K562 (cell line): ENCODE measurements around the gene ZNF689. TPM values are rescaled to one million over a fixed set of nuclear protein-coding genes. Genes with fewer than 3 reads are reported as not detected.

Experiments
- CXXC5 ChIP-seq: fragments of 250-450 bp; sonication (Bioruptor Pico); IDR thresholded peaks from 2 replicates; pipeline ENCODE4 v1.8.0; 2022; ENCODE audit warnings: inconsistent platforms, mild to moderate bottlenecking, moderate library complexity
- DDX20 ChIP-seq: fragments of 450-650 bp; IDR thresholded peaks from 2 replicates; pipeline ENCODE4 v1.6.1; 2016; ENCODE audit warnings: missing genetic modification characterization, low read depth, mild to moderate bottlenecking, missing compliant biosample characterization, moderate library complexity
- MTA2 ChIP-seq: fragments of 450-650 bp; IDR thresholded peaks from 2 replicates; pipeline ENCODE4 v1.6.1; 2016; ENCODE audit warnings: low read depth
- NRF1 ChIP-seq, 2 experiments: fragments of 450-650 bp; IDR thresholded peaks in 1 of 2; conservative IDR thresholded peaks in 1 of 2; 2 replicates each; pipeline ENCODE4 v1.6.1; 2014; ENCODE audit warnings: mild to moderate bottlenecking in 2 of 2
- SRSF7 ChIP-seq: fragments of 200-400 bp; formaldehyde crosslinking; optimal IDR thresholded peaks from 2 replicates; pipeline ENCODE3; 2017; ENCODE audit warnings: mild to moderate bottlenecking, low read depth, low read length
- ZNF347 ChIP-seq: fragments of 450-650 bp; formaldehyde crosslinking; IDR thresholded peaks from 2 replicates; pipeline ENCODE4 v1.4.0; 2020; ENCODE audit warnings: low read depth, mild to moderate bottlenecking, moderate library complexity
- polyA plus RNA-seq, 8 experiments: library from polyadenylated mRNA; depleted of rRNA in 4 of 8; stranded (reverse) in 5 of 8; unstranded in 3 of 8; fragments of >200 nt; fragmentation: Nextera tagmentation in 2 of 8; fragmentation: Illumina TruSeq in 1 of 8; extraction: Ambion mirVana in 2 of 8; extraction: Trizol in 1 of 8; gene quantifications; 2 replicates each; pipeline versions ENCODE4 v1.2.1 to v1.2.3, GENCODE V29; 2011 to 2014; ENCODE audit warnings: inconsistent platforms in 1 of 8, missing spikeins in 1 of 8
- total RNA-seq, 7 experiments: library from RNA; depleted of rRNA in 6 of 7; stranded (reverse); fragments of >200 nt in 6 of 7; fragmentation: Illumina TruSeq in 2 of 7; extraction: Trizol in 2 of 7; gene quantifications; 2 replicates each; pipeline versions ENCODE4 v1.2.1 to v1.2.3, GENCODE V29; 2011 to 2021; ENCODE audit warnings: low replicate concordance in 1 of 7
- TF ChIP-seq, protein P1 (sequence below): fragments of 450-650 bp; IDR thresholded peaks from 2 replicates; pipeline ENCODE4 v1.6.1; 2016; ENCODE audit warnings: missing biosample characterization, missing genetic modification characterization
- TF ChIP-seq, protein P2 (sequence below), 2 experiments: fragments of 450-650 bp in 1 of 2; sonication (generic) in 1 of 2; formaldehyde crosslinking in 1 of 2; IDR thresholded peaks in 1 of 2; conservative IDR thresholded peaks in 1 of 2; 2 replicates each; pipeline versions ENCODE4 v1.6.1 to v1.8.1; 2016 to 2023; ENCODE audit warnings: mild to moderate bottlenecking in 2 of 2, moderate library complexity in 2 of 2, inconsistent platforms in 1 of 2, missing genetic modification reagents in 1 of 2
- TF ChIP-seq, protein P3 (sequence below): fragments of 250-450 bp; sonication (Bioruptor Pico); IDR thresholded peaks from 2 replicates; pipeline ENCODE4 v1.8.0; 2022; ENCODE audit warnings: moderate library complexity, mild to moderate bottlenecking, inconsistent platforms
- TF ChIP-seq, protein P4 (sequence below), 2 experiments: fragments of 450-650 bp; IDR thresholded peaks; 2 replicates each; pipeline ENCODE4 v1.6.1; 2018; ENCODE audit warnings: mild to moderate bottlenecking in 2 of 2, low read depth in 1 of 2; ENCODE audit not compliant: partially characterized antibody in 2 of 2
- TF ChIP-seq, protein P5 (sequence below), 2 experiments: fragments of 450-650 bp; formaldehyde crosslinking in 1 of 2; IDR thresholded peaks; 2 replicates each; pipeline versions ENCODE4 v1.4.0 to v1.6.1; 2014 to 2020; ENCODE audit warnings: mild to moderate bottlenecking in 2 of 2, borderline replicate concordance in 1 of 2, low read depth in 1 of 2

The ZNF689 gene
- total and polyA plus RNA-seq, 9 of the 15 experiments (the other 6 are each of a cell fraction or from before 2014, with no cell fraction given): 5.4 to 15.4 (median 10.8) TPM

DNA sequence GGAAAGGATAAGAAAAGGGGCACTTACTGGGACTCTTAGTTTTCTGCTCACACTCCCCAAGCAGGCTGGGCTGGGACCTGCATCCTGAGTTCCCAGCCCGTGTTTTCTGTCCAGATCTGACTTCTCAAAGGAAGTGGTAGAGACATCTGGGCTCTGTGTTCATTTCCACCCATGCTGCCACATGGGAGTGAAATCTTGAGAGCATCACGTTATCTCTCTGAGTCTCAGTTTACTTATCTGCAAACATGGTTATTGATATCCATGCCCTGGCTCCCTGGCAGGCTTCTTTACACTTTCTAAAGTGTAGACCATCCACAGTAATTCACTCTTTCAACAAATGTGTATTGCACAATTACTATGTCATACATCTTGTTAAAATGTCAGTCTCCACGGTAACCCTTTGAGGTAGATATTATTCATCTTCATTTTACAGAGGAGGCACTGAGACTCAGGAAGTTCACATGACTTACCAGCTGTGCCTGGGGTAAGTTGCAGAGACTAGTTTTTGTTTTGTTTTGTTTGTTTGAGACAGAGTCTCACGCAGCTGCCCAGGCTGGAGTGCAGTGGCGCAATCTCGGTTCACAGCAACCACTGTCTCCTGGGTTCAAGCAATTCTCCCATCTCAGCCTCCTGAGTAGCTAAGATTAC is 42.1 kb downstream of the ZNF689 start (continued):
- TF ChIP-seq CXXC5 (CRISPR knock-in tag): no peak
- no peak for TF ChIP-seq ZNF347
- TF ChIP-seq DDX20 (tag): no peak
- no peak for TF ChIP-seq SRSF7
- TF ChIP-seq NRF1 (conservative IDR thresholded peaks at IDR 0.05 in 1 of 2, IDR thresholded peaks at IDR 0.05 in 1 of 2): no peak
- TF ChIP-seq, protein P1, sequence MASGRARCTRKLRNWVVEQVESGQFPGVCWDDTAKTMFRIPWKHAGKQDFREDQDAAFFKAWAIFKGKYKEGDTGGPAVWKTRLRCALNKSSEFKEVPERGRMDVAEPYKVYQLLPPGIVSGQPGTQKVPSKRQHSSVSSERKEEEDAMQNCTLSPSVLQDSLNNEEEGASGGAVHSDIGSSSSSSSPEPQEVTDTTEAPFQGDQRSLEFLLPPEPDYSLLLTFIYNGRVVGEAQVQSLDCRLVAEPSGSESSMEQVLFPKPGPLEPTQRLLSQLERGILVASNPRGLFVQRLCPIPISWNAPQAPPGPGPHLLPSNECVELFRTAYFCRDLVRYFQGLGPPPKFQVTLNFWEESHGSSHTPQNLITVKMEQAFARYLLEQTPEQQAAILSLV (tag): peak; percentile 55
- TF ChIP-seq, protein P2, sequence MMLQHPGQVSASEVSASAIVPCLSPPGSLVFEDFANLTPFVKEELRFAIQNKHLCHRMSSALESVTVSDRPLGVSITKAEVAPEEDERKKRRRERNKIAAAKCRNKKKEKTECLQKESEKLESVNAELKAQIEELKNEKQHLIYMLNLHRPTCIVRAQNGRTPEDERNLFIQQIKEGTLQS (IDR thresholded peaks at IDR 0.05): 0 out of 2 replicates have a peak, but pooled peaks have one; percentile 17
- TF ChIP-seq, protein P2 (CRISPR knock-in tag; conservative IDR thresholded peaks at IDR 0.05): no peak
- TF ChIP-seq, protein P3, sequence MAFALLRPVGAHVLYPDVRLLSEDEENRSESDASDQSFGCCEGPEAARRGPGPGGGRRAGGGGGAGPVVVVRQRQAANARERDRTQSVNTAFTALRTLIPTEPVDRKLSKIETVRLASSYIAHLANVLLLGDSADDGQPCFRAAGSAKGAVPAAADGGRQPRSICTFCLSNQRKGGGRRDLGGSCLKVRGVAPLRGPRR (CRISPR knock-in tag): no peak
- TF ChIP-seq, protein P4, sequence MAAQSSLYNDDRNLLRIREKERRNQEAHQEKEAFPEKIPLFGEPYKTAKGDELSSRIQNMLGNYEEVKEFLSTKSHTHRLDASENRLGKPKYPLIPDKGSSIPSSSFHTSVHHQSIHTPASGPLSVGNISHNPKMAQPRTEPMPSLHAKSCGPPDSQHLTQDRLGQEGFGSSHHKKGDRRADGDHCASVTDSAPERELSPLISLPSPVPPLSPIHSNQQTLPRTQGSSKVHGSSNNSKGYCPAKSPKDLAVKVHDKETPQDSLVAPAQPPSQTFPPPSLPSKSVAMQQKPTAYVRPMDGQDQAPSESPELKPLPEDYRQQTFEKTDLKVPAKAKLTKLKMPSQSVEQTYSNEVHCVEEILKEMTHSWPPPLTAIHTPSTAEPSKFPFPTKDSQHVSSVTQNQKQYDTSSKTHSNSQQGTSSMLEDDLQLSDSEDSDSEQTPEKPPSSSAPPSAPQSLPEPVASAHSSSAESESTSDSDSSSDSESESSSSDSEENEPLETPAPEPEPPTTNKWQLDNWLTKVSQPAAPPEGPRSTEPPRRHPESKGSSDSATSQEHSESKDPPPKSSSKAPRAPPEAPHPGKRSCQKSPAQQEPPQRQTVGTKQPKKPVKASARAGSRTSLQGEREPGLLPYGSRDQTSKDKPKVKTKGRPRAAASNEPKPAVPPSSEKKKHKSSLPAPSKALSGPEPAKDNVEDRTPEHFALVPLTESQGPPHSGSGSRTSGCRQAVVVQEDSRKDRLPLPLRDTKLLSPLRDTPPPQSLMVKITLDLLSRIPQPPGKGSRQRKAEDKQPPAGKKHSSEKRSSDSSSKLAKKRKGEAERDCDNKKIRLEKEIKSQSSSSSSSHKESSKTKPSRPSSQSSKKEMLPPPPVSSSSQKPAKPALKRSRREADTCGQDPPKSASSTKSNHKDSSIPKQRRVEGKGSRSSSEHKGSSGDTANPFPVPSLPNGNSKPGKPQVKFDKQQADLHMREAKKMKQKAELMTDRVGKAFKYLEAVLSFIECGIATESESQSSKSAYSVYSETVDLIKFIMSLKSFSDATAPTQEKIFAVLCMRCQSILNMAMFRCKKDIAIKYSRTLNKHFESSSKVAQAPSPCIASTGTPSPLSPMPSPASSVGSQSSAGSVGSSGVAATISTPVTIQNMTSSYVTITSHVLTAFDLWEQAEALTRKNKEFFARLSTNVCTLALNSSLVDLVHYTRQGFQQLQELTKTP (IDR thresholded peaks at IDR 0.05; ENCODE audit: low read depth in 1 of 2, partially characterized antibody in 2 of 2): no peak
- TF ChIP-seq, protein P5, sequence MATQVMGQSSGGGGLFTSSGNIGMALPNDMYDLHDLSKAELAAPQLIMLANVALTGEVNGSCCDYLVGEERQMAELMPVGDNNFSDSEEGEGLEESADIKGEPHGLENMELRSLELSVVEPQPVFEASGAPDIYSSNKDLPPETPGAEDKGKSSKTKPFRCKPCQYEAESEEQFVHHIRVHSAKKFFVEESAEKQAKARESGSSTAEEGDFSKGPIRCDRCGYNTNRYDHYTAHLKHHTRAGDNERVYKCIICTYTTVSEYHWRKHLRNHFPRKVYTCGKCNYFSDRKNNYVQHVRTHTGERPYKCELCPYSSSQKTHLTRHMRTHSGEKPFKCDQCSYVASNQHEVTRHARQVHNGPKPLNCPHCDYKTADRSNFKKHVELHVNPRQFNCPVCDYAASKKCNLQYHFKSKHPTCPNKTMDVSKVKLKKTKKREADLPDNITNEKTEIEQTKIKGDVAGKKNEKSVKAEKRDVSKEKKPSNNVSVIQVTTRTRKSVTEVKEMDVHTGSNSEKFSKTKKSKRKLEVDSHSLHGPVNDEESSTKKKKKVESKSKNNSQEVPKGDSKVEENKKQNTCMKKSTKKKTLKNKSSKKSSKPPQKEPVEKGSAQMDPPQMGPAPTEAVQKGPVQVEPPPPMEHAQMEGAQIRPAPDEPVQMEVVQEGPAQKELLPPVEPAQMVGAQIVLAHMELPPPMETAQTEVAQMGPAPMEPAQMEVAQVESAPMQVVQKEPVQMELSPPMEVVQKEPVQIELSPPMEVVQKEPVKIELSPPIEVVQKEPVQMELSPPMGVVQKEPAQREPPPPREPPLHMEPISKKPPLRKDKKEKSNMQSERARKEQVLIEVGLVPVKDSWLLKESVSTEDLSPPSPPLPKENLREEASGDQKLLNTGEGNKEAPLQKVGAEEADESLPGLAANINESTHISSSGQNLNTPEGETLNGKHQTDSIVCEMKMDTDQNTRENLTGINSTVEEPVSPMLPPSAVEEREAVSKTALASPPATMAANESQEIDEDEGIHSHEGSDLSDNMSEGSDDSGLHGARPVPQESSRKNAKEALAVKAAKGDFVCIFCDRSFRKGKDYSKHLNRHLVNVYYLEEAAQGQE (IDR thresholded peaks at IDR 0.05; ENCODE audit: borderline replicate concordance): no peak
- TF ChIP-seq, protein P5 (CRISPR knock-in tag; IDR thresholded peaks at IDR 0.05; ENCODE audit: low read depth): no peak
- TF ChIP-seq MTA2: no peak
